ENCODE data around the gene SUSD6. TPM values are rescaled to one million over a fixed set of nuclear protein-coding genes. Genes with fewer than 3 reads are reported as not detected.
A peak's percentile ranks its signal among the peaks of the same experiment; 100 is the strongest.

SUSD6 gene
- total RNA-seq, 3 donors from 2014 or later (not counting 1 experiment from before 2014, with no cell fraction given), result 119 to 144 (median 140) TPM

- ATAC-seq, result no peak
- Mint-ChIP-seq H3K36me3 (no peaks in the 10 kb centered on the region), H3K4me3 (no peak overlapping the region), H3K4me1 (peaks cover 93 to 98% of the 10 kb centered on the region in 2 donors), H3K27ac (peak overlapping the region; percentile 80 to 83), H3K9me3 (no peaks in the 10 kb centered on the region), H3K27me3 (ENCODE audit: low read depth in 2 of 2) (no peaks in the 10 kb centered on the region)
- no peaks in the 10 kb centered on the region for H3K9me3 ChIP-seq (ENCODE audit: control insufficient read depth, insufficient read depth, low read length)
- no peak for DNase-seq
- peaks cover 14% of the 10 kb centered on the region for H3K36me3 ChIP-seq (ENCODE audit: control insufficient read depth, insufficient read depth, low read length)
- no peak for TF ChIP-seq CTCF (IDR thresholded peaks at IDR 0.05)
- intact Hi-C loops (cut with micrococcal nuclease), result no loop called here
- H3K27ac ChIP-seq (ENCODE audit: low read length), result no peak overlapping the region
- no peaks in the 10 kb centered on the region for H3K27me3 ChIP-seq (ENCODE audit: control insufficient read depth, insufficient read depth, low read length)
- H3K4me1 ChIP-seq (ENCODE audit: control insufficient read depth, insufficient read depth, low read length), result peaks cover 62% of the 10 kb centered on the region
- no peak overlapping the region for H3K4me3 ChIP-seq (ENCODE audit: low read length)
- WGBS (ENCODE audit: insufficient coverage), result 92% methylated on average over 5 of the region's 6 CpGs
These were observed 88.4 kb downstream of the SUSD6 start for GRCh38 chr14:69699748-69700303.

GRCh38 chr14:69700575-69700974 lies 89.2 kb downstream of the SUSD6 start:
- intact Hi-C loops (cut with micrococcal nuclease), result no loop called here
- ATAC-seq, result no peak
- H3K36me3 Mint-ChIP-seq, result no peaks in the 10 kb centered on the region

DNA sequence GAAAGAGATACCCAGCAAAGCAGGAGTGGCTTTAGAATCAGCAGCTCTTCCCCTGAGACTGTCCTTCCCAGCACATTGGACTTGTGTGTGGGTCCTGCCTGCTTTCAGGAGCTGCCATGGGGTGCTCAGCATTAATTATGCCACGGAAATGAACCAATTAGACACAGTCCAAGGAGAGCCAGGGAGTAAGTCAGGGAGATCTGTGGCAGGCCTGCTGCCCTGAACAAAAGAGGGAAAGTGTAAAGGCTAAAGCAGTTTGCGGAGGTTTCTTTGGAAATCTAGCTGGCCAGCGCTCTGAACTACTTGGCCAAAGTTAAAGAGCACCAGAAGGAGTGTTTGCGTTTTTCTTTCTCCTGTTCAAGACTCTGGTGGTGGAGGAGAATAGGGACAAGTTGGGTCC lies 89.9 kb downstream of the SUSD6 start:
- no peaks in the 10 kb centered on the region for H3K27me3 ChIP-seq (ENCODE audit: control insufficient read depth, insufficient read depth, low read length)
- Mint-ChIP-seq H3K9me3 (no peaks in the 10 kb centered on the region), H3K27me3 (ENCODE audit: low read depth in 2 of 2) (no peaks in the 10 kb centered on the region), H3K4me3 (peak overlapping the region; percentile 17), H3K36me3 (no peaks in the 10 kb centered on the region), H3K27ac (peak overlapping the region; percentile 83 to 86), H3K4me1 (peaks cover 83 to 87% of the 10 kb centered on the region in 2 donors)
- H3K9me3 ChIP-seq (ENCODE audit: control insufficient read depth, insufficient read depth, low read length), result no peaks in the 10 kb centered on the region
- H3K36me3 ChIP-seq (ENCODE audit: control insufficient read depth, insufficient read depth, low read length), result peaks cover 24% of the 10 kb centered on the region
- ATAC-seq (no peak), DNase-seq (no peak)
- 89% methylated on average over 4 of the region's 4 CpGs for WGBS (ENCODE audit: insufficient coverage)
- H3K4me1 ChIP-seq (ENCODE audit: control insufficient read depth, insufficient read depth, low read length), result peaks cover 49% of the 10 kb centered on the region
- intact Hi-C loops (cut with micrococcal nuclease), result no loop called here
- H3K27ac ChIP-seq (ENCODE audit: low read length), result no peak overlapping the region
- no peak overlapping the region for H3K4me3 ChIP-seq (ENCODE audit: low read length)
- no peak for TF ChIP-seq CTCF (IDR thresholded peaks at IDR 0.05)

More at GRCh38 chr14:69700575-69700974, 89.2 kb downstream of the SUSD6 start:
- Mint-ChIP-seq H3K4me3 (no peak overlapping the region), H3K27me3 (ENCODE audit: low read depth in 2 of 2) (no peaks in the 10 kb centered on the region), H3K27ac (peak overlapping the region; percentile 22 to 83), H3K9me3 (no peaks in the 10 kb centered on the region), H3K4me1 (peaks cover 89 to 91% of the 10 kb centered on the region in 2 donors)
- H3K4me3 ChIP-seq (ENCODE audit: low read length), result no peak overlapping the region
- no peak overlapping the region for H3K27ac ChIP-seq (ENCODE audit: low read length)
- H3K27me3 ChIP-seq (ENCODE audit: control insufficient read depth, insufficient read depth, low read length), result no peaks in the 10 kb centered on the region
- peaks cover 18% of the 10 kb centered on the region for H3K36me3 ChIP-seq (ENCODE audit: control insufficient read depth, insufficient read depth, low read length)
- WGBS (ENCODE audit: insufficient coverage), result no CpG with 5 or more reads among the region's 2 CpGs
- H3K9me3 ChIP-seq (ENCODE audit: control insufficient read depth, insufficient read depth, low read length), result no peaks in the 10 kb centered on the region
- DNase-seq, result no peak
- peaks cover 54% of the 10 kb centered on the region for H3K4me1 ChIP-seq (ENCODE audit: control insufficient read depth, insufficient read depth, low read length)
- TF ChIP-seq CTCF (IDR thresholded peaks at IDR 0.05), result no peak

GRCh38 chr14:69701857-69702256 lies 90.5 kb downstream of the SUSD6 start:
- Mint-ChIP-seq H3K27me3 (ENCODE audit: low read depth in 2 of 2) (no peaks in the 10 kb centered on the region), H3K4me3 (no peak overlapping the region), H3K9me3 (no peaks in the 10 kb centered on the region), H3K4me1 (peaks cover 78 to 82% of the 10 kb centered on the region in 2 donors), H3K36me3 (no peaks in the 10 kb centered on the region), H3K27ac (peak overlapping the region; percentile 83 to 86)
- H3K36me3 ChIP-seq (ENCODE audit: control insufficient read depth, insufficient read depth, low read length), result peaks cover 27% of the 10 kb centered on the region
- intact Hi-C loops (cut with micrococcal nuclease), result no loop called here
- no peak for TF ChIP-seq CTCF (IDR thresholded peaks at IDR 0.05)
- H3K4me1 ChIP-seq (ENCODE audit: control insufficient read depth, insufficient read depth, low read length), result peaks cover 44% of the 10 kb centered on the region
- H3K9me3 ChIP-seq (ENCODE audit: control insufficient read depth, insufficient read depth, low read length), result no peaks in the 10 kb centered on the region
- ATAC-seq (peak; percentile 37 to 51 (median 47)), DNase-seq (no peak)
- no peak overlapping the region for H3K4me3 ChIP-seq (ENCODE audit: low read length)
- no peak overlapping the region for H3K27ac ChIP-seq (ENCODE audit: low read length)
- no peaks in the 10 kb centered on the region for H3K27me3 ChIP-seq (ENCODE audit: control insufficient read depth, insufficient read depth, low read length)
- 0% methylated on average over 3 of the region's 3 CpGs for WGBS (ENCODE audit: insufficient coverage)
